Body of pancreas (tissue), 4 donors: ENCODE data around the gene SLC22A4.

Source experiments
- POLR2A ChIP-seq, 3 donors: fragments of 450-650 bp; IDR thresholded peaks; one replicate each; pipeline ENCODE4 v1.6.1; 2016; ENCODE audit warnings: antibody characterized with exemption in 3 of 3, mild to moderate bottlenecking in 2 of 3
- TF ChIP-seq, protein P1 (sequence below), 7 experiments: fragments of 450-650 bp in 4 of 7; fragments of 200-600 bp in 3 of 7; sonication (generic) in 3 of 7; IDR thresholded peaks; one replicate each; pipeline ENCODE4 v1.5.1; 2016 to 2019; ENCODE audit warnings: antibody characterized with exemption in 7 of 7

DNA sequence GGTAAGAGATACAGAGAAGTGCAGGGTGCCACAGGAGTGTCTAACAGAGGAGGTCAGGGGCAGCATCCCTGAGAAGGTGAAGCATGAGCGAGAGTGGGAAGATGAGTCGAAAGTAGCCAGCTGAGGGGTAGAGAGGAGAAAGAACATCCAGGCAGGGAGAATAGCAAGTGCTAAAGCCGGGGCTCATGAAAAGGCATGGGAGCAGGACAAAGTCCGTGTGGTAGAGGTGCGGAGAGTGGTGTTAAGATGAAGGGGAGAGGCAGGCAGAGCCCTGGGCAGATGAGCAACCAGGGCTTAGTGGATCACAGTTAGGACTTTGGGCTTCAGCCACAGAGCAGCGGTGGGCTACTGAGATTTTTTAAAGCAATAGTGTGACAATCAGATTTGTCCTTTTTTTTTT, 85.9 kb downstream of the SLC22A4 start:
- TF ChIP-seq, protein P1, sequence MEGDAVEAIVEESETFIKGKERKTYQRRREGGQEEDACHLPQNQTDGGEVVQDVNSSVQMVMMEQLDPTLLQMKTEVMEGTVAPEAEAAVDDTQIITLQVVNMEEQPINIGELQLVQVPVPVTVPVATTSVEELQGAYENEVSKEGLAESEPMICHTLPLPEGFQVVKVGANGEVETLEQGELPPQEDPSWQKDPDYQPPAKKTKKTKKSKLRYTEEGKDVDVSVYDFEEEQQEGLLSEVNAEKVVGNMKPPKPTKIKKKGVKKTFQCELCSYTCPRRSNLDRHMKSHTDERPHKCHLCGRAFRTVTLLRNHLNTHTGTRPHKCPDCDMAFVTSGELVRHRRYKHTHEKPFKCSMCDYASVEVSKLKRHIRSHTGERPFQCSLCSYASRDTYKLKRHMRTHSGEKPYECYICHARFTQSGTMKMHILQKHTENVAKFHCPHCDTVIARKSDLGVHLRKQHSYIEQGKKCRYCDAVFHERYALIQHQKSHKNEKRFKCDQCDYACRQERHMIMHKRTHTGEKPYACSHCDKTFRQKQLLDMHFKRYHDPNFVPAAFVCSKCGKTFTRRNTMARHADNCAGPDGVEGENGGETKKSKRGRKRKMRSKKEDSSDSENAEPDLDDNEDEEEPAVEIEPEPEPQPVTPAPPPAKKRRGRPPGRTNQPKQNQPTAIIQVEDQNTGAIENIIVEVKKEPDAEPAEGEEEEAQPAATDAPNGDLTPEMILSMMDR (IDR thresholded peaks at IDR 0.05), result no peak
- TF ChIP-seq POLR2A (IDR thresholded peaks at IDR 0.05), result no peak
